Kidney capillary endothelial cell (primary cell): ENCODE results near the gene VPS35L.

Source experiments
- DNase-seq: peaks from one replicate; pipeline ENCODE4 v3.0.0-alpha.2; 2018; ENCODE audit warnings: low spot score

The VPS35L gene, protein sequence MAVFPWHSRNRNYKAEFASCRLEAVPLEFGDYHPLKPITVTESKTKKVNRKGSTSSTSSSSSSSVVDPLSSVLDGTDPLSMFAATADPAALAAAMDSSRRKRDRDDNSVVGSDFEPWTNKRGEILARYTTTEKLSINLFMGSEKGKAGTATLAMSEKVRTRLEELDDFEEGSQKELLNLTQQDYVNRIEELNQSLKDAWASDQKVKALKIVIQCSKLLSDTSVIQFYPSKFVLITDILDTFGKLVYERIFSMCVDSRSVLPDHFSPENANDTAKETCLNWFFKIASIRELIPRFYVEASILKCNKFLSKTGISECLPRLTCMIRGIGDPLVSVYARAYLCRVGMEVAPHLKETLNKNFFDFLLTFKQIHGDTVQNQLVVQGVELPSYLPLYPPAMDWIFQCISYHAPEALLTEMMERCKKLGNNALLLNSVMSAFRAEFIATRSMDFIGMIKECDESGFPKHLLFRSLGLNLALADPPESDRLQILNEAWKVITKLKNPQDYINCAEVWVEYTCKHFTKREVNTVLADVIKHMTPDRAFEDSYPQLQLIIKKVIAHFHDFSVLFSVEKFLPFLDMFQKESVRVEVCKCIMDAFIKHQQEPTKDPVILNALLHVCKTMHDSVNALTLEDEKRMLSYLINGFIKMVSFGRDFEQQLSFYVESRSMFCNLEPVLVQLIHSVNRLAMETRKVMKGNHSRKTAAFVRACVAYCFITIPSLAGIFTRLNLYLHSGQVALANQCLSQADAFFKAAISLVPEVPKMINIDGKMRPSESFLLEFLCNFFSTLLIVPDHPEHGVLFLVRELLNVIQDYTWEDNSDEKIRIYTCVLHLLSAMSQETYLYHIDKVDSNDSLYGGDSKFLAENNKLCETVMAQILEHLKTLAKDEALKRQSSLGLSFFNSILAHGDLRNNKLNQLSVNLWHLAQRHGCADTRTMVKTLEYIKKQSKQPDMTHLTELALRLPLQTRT

DNA sequence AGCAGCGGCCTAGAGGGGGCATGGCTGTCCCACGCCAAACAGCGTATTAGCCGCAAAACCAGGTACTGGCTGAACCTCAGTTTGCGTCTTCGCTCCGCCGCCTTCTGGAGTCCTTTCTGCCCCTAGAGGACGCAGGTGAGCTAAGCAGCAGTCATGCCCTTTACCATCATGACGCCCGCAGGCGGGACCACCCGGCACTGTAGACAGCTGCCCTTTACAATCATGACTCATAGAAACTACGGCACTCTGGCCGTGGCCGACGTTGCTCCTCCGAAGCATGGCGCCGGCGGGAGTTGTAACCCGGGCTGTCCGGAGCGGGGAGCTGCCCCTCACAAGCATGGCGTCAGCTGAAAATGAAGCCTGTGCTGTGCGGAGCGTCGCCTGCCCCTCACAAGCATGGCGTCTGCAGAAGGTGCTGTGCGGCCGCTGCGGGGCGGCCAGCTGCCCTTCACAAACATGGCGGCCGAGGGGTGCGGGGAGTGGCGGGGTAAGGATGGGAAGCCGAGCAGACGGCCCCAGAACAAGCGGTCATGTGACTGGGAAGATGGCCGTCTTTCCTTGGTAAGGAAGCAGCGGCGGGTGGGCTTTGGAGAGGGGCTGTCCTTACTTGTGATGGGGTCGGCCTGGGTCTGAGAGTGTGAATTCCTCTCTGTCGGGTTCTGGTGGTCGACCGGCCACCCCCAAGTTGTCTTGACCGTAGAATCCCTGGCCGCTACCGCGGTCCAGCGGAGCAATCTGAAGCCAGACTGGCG lies at the start of gene VPS35L:
Gene VPS35L, plus strand, starts transcription at position 518 of the 752 bp plus-strand sequence. Its CDS starts 27 bp downstream, at position 545.
- peak; percentile 99 for DNase-seq

DNA sequence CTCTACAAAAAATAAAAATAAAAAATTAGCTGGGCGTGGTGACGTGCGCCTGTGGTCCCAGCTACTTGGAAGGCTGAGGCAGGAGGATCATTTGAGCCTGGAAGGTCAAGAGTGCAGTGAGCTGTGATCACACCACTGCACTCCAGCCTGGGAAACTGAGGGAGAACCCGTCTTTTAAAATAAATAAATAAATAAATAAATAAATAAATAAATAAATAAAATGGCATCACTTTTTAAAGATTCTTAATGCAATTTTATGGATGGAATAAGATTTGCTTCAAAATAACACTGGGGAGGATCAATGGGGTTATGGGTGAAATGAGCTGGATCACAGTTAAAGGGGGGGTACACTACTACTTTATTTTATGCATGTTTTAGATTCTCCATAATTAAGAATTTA lies 48.5 kb upstream of the VPS35L start:
- no peak for DNase-seq

DNA sequence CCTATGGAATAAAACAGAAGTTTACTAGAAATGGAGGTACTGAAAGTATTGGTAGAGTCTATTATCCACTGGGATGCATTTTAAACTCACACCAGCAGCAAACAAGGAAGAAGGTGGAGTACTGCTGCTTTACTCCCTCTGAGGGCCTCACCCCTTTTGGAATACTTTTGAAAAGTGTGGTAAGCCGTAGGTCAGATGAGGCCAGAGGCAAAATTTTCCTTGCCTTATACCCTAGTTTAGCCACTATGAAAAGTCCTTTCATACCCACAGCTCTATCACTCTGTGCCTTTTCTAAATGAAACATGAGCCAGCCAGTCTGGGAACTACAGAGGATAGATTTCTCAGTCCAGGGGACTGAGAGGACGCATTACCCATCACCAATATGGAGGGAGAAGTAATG lies 47.6 kb upstream of the VPS35L start:
- DNase-seq, result no peak

DNA sequence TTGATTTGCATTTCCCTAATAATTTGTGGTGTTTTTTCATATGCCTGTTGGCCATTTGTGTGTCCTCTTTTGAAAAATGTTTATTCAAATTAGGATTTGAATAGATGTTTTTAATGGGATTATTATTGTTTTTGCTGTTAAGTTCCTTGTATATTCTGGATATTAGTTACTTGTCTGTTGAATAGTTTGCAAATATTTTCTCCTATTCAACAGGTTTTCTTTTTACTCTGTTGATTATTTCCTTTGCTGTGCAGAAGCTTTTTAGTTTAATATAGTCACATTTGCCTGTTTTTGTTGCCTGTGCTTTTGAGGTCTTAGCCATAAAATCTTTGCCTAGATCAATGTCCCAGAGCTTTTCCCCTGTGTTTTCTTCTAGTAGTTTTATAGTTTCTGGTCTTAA lies 43.2 kb upstream of the VPS35L start:
- no peak for DNase-seq

DNA sequence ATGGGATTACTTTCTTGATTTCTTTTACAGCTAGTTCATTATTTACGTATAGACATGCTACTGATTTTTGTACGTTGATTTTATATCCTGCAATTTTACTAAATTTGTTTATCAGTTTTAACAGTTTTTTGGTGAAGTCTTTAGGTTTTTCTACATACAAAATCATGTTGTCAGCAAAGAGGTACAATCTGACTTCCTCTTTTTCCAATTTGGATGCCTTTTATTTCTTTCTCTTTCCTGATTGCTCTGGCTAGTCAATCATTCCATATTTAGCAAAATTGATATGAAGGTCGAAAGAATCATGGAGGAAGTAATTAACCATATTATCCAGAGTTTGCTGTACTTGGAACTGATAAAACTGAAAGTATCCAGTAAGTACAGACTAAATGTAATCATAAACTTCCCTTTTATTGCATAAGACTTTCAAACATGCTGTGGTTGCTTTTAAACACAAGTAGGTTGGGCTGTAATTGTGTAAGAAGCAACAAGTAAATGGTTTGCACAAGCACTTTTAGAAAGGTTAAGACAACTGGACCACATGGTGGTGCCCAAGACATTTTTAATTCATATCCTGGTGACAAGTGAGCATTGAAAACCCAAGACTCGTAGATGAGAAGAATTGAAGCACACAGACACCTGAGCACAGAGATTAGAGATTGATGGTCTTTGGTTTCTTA lies 42.0 kb upstream of the VPS35L start:
- no peak for DNase-seq

GRCh38 chr16:19515757-19516156 lies 39.7 kb upstream of the VPS35L start:
- DNase-seq, result no peak

DNA sequence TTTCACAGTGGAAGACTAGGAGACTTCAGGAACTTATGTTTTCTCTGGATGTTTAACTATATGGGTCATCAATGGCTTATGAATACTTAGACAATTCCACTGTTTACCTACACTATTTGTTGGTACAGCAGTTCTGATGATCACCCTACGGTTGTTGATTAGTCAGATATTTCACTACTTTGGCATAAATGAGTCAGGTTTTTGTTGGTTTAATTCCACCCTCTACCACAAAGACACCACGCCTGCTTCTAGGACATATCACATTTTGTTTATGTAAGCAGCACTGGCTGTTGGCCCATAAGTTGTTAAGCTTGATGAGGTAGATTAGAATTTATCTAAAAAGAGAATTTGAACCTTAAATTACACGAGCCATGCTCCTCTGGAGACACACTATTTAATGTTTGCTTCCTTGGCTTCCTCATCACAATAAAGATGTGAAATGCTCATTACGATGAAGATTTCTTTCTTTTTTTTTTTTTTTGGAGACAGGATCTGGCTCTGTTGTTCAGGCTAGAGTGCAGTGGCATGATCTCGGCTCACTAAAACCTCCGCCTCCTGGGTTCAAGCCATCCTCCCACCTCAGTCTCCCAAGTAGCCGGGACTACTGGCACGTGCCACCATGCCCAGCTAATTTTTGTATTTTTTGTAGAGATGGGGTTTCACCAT lies 37.9 kb upstream of the VPS35L start:
- no peak for DNase-seq

DNA sequence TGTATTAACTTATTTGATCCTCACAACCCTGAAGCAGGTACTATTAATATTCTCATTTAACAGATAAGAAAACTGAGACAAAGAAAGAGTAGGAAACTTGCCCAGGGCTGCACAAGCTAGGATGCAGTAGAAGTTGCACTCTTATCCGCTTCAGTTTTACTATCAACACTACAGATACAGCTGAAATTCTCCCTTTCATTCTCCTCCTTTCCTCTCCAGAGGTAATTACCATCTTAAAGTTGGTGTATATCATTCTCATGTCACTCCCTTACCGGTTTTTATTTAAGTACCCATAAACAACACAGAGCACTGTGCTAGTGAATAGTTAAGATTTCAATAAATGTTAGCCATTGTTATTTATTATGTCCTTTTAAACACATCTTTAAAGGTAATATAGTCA lies 37.1 kb upstream of the VPS35L start:
- no peak for DNase-seq

DNA sequence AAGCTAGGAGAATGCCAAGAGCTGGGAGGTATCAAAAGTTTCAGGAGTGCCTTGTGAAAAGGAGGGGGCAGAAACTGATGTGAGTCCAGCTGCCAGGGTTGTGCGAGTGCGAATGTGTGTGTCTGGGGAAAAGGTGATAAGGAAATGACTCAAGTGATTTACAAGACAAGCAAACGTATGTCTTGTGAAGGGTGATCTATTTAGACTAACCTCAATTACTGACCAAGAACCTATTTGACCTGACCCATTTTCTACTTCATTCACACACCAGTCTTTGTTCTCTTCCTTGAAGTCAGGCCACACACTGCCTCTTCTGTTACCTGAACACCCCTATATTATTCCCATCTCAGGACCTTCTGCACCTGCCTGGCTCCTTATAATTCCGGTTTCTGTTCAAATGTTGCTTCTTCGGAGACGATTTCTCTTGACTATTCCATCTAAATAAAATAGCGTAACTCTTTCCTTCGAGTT lies 34.6 kb upstream of the VPS35L start:
- DNase-seq, result peak; percentile 12

GRCh38 chr16:19521471-19522396 lies 33.8 kb upstream of the VPS35L start, which contains the start of gene GDE1:
Gene GDE1 (minus strand): TSS chr16:19522098. CDS start chr16:19521964, 134 bp downstream.
- DNase-seq, result peak; percentile 86

- DNase-seq, result no peak
These were observed 33.1 kb upstream of the VPS35L start for GRCh38 chr16:19522397-19522732.

- DNase-seq, result no peak
These were observed 32.7 kb upstream of the VPS35L start for GRCh38 chr16:19522760-19523159.

DNA sequence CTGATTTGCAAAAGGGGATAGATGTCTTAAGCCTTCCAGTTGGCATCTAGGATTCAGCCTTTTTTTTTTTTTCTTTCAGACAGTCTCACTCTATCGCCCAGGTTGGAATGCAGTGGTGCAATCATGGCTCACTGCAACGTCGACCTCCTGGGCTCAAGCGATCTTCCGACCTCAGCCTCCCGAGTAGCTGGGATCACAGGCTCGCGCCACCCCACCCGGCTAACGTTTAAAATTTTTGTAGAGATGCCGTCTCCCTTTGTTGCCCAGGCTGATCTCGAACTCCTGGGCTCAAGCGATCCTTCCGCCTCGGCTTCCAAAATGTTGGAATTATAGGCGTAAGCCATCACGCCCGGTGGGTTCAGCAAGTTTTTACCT lies 32.3 kb upstream of the VPS35L start:
- no peak for DNase-seq

DNA sequence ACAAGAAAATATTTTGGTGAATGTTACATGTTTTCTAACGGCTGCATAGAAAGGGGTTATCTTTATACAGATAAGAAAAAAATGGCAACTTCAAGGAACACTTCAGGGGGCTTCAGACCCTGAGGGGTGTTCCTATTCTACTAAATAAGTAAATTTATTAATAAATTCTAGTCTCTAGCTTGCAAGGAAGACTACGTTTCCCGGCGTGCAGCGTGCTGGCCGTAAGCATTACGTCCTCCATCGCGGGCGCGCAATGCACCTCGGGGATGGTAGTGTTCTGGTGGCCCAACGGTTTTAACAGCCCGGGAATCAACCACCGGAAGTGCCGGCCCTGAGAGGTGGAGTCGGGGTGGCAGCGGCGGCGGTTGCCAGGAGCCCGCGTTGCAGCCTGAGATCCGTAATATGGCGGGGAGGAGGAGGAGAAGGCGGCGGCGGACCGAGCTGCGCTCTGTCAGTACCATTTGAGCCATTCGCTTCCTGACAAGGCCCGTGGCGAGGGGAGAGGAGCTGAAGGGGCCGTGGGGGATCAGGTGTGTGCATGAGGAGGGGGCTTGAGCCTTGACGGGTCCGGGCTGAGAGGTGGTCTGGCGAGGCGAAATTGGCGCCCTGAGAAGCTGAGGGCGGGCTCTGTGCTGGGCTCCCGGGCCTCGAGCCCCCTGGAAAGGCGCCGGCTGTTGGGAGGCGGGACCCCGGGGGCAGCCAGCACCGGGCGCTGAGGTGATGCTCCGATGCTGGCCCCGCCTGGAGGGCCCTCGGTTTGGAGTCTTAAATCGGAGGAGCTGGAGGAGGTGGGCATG lies 31.7 kb upstream of the VPS35L start, which contains the start of gene CCP110:
Gene CCP110, plus strand, starts transcription at position 384 of the 797 bp plus-strand sequence. CDS start 3,940 bp downstream, outside the sequence.
- peak; percentile 95 for DNase-seq

- DNase-seq, result peak; percentile 7
These were observed 31.2 kb upstream of the VPS35L start for GRCh38 chr16:19524356-19524615.

DNA sequence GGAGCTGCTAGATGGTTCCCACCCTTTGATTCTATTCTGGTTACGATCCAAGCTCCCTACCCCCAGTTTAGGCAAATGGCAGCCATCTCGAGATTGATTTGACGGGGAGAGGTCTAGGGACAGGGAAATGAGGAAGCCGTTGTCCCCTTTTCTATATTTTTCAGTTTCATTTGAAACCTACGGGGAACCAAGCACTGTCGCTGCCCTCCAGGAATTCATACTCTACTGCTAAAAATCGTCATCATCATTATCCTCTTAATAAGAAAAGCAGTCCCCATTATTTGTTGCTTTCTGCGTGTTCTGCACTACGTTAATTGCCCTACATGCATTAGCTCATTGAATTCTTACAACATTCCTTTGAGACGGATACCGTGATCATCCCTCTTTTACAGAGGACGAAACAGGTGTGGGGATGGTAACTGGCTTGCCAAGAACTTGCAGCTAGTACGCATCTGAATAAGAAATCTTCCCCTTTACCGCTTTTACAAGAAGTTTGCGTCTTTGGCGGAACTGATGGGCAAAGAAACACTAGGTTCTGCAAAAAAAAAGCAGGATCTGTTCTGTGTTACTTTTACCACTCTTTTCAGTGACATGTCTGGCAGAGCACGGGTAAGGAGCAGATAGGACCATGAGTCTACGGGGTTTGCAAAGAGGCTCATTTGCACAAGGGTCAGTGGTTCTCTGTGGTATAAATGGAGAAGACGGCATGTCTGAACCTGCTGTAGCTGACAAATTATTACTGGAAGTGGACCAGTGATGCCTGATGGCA lies 30.7 kb upstream of the VPS35L start:
- no peak for DNase-seq

GRCh38 chr16:19525385-19525723 lies 30.1 kb upstream of the VPS35L start:
- no peak for DNase-seq

GRCh38 chr16:19527161-19527560 lies 28.3 kb upstream of the VPS35L start:
- DNase-seq, result no peak

DNA sequence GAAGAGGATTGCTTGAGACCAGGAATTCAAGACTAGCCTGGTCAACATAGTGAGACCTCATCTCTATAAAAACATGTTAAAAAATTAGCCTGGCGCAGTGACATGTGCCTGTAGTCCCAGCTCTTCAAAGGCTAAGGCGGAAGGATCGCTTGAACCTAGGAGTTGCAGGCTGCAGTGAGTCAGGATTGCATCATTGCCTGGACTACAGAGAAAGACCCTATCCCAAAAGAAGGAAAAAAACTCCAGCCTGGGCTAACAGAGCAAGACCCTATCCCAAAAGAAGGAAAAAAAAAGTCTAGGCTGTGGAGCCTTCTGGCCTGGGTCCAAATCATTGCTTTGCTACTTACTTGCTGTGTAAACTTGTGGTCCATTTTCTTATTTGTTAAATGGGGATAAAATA lies 26.8 kb upstream of the VPS35L start:
- DNase-seq, result no peak
